GM21786 (cell line): ENCODE measurements around the gene CAPZA1.

Experiments used
- ATAC-seq: cut with Tn5 transposase; IDR thresholded peaks from one replicate; pipeline ENCODE4 v1.9.1; 2021; ENCODE audit not compliant: unreplicated experiment

CAPZA1 gene

DNA sequence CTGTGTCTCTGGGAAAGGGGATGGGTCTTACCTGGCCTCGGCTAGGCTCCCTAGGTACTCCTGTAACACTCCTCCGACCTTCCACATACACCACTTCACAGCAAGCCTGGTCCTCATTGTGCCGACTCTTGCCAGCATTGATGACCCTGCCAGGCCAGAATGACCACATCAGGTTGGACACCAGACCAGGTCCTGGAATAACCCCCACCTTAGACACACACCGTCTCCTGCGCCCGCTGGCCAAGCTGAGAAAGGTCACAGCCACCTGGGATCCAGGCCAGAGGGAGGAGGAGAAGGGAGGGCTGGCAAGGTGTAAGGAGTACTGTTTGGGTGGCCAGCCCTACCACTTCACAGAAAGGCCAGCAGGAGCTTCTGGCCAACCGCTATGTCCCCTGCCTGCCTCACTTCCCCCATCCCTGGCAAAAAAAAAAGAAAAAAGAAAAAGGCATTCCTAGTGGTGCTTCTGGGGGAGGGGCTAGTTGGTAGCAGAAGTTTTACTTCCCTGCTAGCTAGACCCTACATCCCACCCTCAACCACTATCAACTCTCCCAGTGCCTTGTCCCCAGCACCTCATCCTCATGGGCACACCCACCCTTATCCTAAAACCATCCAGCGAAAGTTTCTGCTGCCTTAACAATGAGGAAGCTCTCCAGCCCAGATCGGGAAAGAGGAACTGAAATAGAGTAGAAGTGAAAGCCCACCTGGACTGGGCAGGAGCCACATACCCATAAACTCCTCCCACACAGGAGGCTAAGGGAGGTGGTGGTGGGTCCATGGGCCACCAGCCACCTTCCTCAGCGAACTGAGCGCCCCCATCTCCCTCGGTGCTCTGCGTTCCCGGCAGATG is 94.1 kb downstream of the CAPZA1 start:
- peak; percentile 36 for ATAC-seq

GRCh38 chr1:112714313-112715263 is 95.0 kb downstream of the CAPZA1 start:
- no peak for ATAC-seq

DNA sequence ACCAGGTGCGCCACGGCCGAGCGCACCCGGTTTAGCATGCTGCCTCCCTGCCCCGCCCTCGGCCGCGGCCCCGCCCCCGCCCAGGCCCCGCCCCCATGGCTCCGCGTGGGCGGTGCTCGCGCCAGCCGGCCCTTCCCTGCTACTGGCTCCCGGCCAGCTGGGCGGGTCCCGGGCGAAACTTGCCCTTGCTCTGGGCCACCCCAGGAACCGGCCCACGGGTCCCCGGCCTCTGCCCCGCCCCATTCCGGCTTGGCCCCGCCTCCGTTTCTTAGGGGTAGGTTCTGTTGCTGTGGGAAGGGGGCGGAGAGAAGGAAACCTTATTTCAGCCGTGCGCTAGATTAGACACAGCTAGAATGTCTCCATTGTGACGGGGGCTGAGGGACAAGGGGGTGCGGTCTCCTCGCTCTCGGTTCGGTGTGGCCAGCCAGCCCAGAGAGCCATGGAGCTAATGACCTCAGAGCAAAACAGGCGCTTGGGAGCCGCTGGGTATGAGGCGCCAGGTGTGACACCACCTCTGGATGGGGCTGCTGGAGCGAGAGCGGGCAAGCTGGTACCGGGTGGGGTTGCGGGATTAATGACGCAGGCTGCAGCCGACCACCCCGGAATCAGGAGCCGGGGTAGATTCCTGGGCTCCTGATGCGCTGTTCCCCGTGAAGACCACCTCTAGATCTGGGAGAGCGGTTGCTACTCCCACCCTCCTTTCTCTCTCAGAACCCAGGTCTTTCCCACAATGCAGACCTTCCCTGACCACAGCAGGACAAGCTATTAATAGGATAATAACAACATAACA is 95.8 kb downstream of the CAPZA1 start, which contains the start of gene PPM1J:
TSS of gene PPM1J (minus strand) at position 69 of the 790 bp plus-strand sequence. CDS start at position 38, 31 bp downstream.
- ATAC-seq = peak; percentile 78

- ATAC-seq = peak; percentile 35
Observed at GRCh38 chr1:112716133-112716720, 96.6 kb downstream of the CAPZA1 start.

GRCh38 chr1:112717263-112717873 is 97.7 kb downstream of the CAPZA1 start:
- ATAC-seq = no peak

DNA sequence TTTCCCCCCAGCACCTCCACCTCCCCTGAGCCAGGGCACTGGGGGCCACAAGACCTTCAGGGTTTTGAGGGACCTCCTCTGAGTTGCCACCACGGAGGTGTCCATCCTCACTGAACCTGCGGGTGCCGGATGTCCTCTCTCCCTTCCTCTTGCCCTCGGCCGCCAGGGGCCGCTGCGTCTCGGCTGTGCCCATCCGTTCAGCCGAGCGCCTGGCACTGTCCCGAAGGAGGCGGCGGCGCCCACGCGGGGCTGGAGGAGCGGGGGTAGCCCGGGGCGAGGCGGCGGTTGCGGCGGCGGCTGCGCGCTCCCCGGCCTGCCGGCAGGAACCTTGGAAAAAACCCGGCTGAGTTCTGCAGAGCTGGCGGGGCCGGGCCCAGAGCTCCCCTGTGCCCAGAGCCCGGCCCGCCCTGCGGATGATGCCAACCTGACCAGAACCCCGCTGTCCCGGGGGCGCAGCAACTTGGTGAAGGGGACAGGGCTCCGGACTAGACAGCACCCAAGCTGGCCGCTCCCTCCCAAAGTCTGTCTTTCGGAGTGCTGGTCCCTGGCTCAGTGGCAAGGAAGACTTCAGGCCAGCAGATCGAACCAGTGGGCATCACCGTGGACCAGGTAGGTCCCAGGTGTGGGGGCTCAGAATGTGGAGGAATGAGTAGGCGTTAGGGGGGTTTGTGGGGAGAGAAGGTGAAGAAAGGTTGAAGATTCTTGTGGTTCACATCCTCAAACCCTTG is 99.2 kb downstream of the CAPZA1 start:
- no peak for ATAC-seq

GRCh38 chr1:112719706-112720105 is 100.1 kb downstream of the CAPZA1 start:
- ATAC-seq = no peak

- ATAC-seq = no peak
Observed at GRCh38 chr1:112720800-112721199, 101.2 kb downstream of the CAPZA1 start.
